Mesenchymal stem cell (in vitro differentiated cells and primary cell): ENCODE measurements around the gene FDX1.

Experiments used
- DNase-seq: peaks from one replicate; pipeline ENCODE4 v3.0.0-alpha.2; 2013
- H2AFZ ChIP-seq: one replicate; pipeline ENCODE4 v1.6.1; 2013; ENCODE audit warnings: low read depth, mild to moderate bottlenecking, control low read depth, inconsistent platforms, low read length, moderate library complexity
- H2AK5ac ChIP-seq: 2 replicates; pipeline ENCODE4 v1.6.1; 2013; ENCODE audit warnings: low read length, moderate library complexity, mild to moderate bottlenecking, inconsistent platforms; ENCODE audit not compliant: severe bottlenecking
- H2BK120ac ChIP-seq: one replicate; pipeline ENCODE4 v1.6.1; 2013; ENCODE audit warnings: low read depth, mild to moderate bottlenecking, inconsistent platforms, low read length, moderate library complexity
- H2BK12ac ChIP-seq, 2 experiments: one replicate each; pipeline ENCODE4 v1.6.1; 2013; ENCODE audit warnings: inconsistent platforms in 2 of 2, low read length in 2 of 2, mild to moderate bottlenecking in 2 of 2, moderate library complexity in 2 of 2, control low read depth in 1 of 2
- H2BK15ac ChIP-seq: one replicate; pipeline ENCODE4 v1.6.1; 2013; ENCODE audit warnings: mild to moderate bottlenecking, low read depth, inconsistent platforms; ENCODE audit not compliant: poor library complexity, severe bottlenecking
- H2BK5ac ChIP-seq: 2 replicates; pipeline ENCODE4 v1.6.1; 2013; ENCODE audit warnings: low read depth, mild to moderate bottlenecking, low read length, control low read depth, inconsistent platforms; ENCODE audit not compliant: poor library complexity, severe bottlenecking
- H3K14ac ChIP-seq, 2 experiments: one replicate each; pipeline ENCODE4 v1.6.1; 2013; ENCODE audit warnings: inconsistent platforms in 2 of 2, low read length in 2 of 2, control low read depth in 1 of 2, mild to moderate bottlenecking in 1 of 2, moderate library complexity in 1 of 2
- H3K18ac ChIP-seq, 2 experiments: one replicate each; pipeline ENCODE4 v1.6.1; 2013; ENCODE audit warnings: inconsistent platforms in 2 of 2, low read length in 2 of 2, control low read depth in 1 of 2, low read depth in 1 of 2, mild to moderate bottlenecking in 1 of 2
- H3K23ac ChIP-seq, 2 experiments: one replicate each; pipeline ENCODE4 v1.6.1; 2013; ENCODE audit warnings: inconsistent platforms in 2 of 2, low read length in 2 of 2, mild to moderate bottlenecking in 2 of 2, moderate library complexity in 2 of 2, control low read depth in 1 of 2
- H3K27ac ChIP-seq: 2 replicates; pipeline ENCODE4 v1.5.1; 2013; ENCODE audit warnings: mild to moderate bottlenecking, moderate library complexity, low read length, control low read depth, inconsistent platforms; ENCODE audit not compliant: poor library complexity, severe bottlenecking
- H3K27me3 ChIP-seq, 2 experiments: 2 replicates each; pipeline versions ENCODE4 v1.6.1 to v1.7.0; 2013; ENCODE audit warnings: low read length in 2 of 2, mild to moderate bottlenecking in 2 of 2, moderate library complexity in 2 of 2, control low read depth in 1 of 2, inconsistent platforms in 1 of 2; ENCODE audit not compliant: control insufficient read depth in 1 of 2, insufficient read depth in 1 of 2
- H3K36me3 ChIP-seq, 2 experiments: 2 replicates each; pipeline versions ENCODE4 v1.6.1 to v1.7.0; 2013; ENCODE audit warnings: low read length in 2 of 2, control low read depth in 1 of 2, inconsistent platforms in 1 of 2, low read depth in 1 of 2, mild to moderate bottlenecking in 1 of 2; ENCODE audit not compliant: insufficient read depth in 2 of 2, control insufficient read depth in 1 of 2
- H3K4ac ChIP-seq, 2 experiments: one replicate each; pipeline ENCODE4 v1.6.1; 2013; ENCODE audit warnings: inconsistent platforms in 2 of 2, low read length in 2 of 2, mild to moderate bottlenecking in 2 of 2, moderate library complexity in 2 of 2, control low read depth in 1 of 2, low read depth in 1 of 2
- H3K4me1 ChIP-seq: 2 replicates; pipeline ENCODE4 v1.6.1; 2013; ENCODE audit warnings: low read depth, low read length, control low read depth; ENCODE audit not compliant: control insufficient read depth, insufficient read depth
- H3K4me2 ChIP-seq: 2 replicates; pipeline ENCODE4 v1.6.1; 2013; ENCODE audit warnings: low read length, mild to moderate bottlenecking, inconsistent platforms; ENCODE audit not compliant: poor library complexity, severe bottlenecking
- H3K4me3 ChIP-seq, 2 experiments: 2 replicates each; pipeline versions ENCODE4 v1.5.1 to v1.7.0; 2013; ENCODE audit warnings: low read length in 2 of 2, mild to moderate bottlenecking in 2 of 2, control low read depth in 1 of 2, low read depth in 1 of 2; ENCODE audit not compliant: insufficient read depth in 1 of 2
- H3K79me1 ChIP-seq: replicated peaks from 2 replicates; pipeline ENCODE4 v1.6.1; 2013; ENCODE audit warnings: mild to moderate bottlenecking, control low read depth, low read length, inconsistent platforms; ENCODE audit not compliant: poor library complexity, severe bottlenecking
- H3K9ac ChIP-seq: 2 replicates; pipeline ENCODE4 v1.7.0; 2013; ENCODE audit warnings: mild to moderate bottlenecking, low read length, moderate library complexity
- H3K9me3 ChIP-seq: 2 replicates; pipeline ENCODE4 v1.7.0; 2013; ENCODE audit warnings: mild to moderate bottlenecking, low read length; ENCODE audit not compliant: control insufficient read depth
- H4K8ac ChIP-seq: one replicate; pipeline ENCODE4 v1.6.1; 2013; ENCODE audit warnings: inconsistent platforms, mild to moderate bottlenecking, low read length, moderate library complexity
- H4K91ac ChIP-seq: one replicate; pipeline ENCODE4 v1.6.1; 2013; ENCODE audit warnings: mild to moderate bottlenecking, low read length, inconsistent platforms
- WGBS: methylation state at CpG from one replicate; pipeline ENCODE4 v1.1.7; 2013; ENCODE audit warnings: mixed read lengths; 5-methylcytosine and 5-hydroxymethylcytosine counted together

FDX1 gene

GRCh38 chr11:110507328-110507727 lies 77.6 kb downstream of the FDX1 start:
- Histone ChIP-seq H2BK120ac (no peak overlapping the region), H4K91ac (no peak overlapping the region), H3K4me2 (no peak overlapping the region), H3K4ac (no peak overlapping the region), H2BK15ac (no peak overlapping the region), H2BK5ac (no peak overlapping the region), H2AFZ (no peak overlapping the region), H3K79me1 (no peaks in the 10 kb centered on the region), H3K27ac (no peak overlapping the region), H3K4me3 (no peak overlapping the region), H3K14ac (no peak overlapping the region), H3K9me3 (no peaks in the 10 kb centered on the region), H3K36me3 (no peaks in the 10 kb centered on the region), H2AK5ac (no peak overlapping the region), H3K23ac (no peak overlapping the region), H3K4me1 (no peaks in the 10 kb centered on the region), H3K27me3 (no peaks in the 10 kb centered on the region), H3K9ac (no peak overlapping the region), H4K8ac (no peak overlapping the region), H2BK12ac (no peak overlapping the region), H3K18ac (no peak overlapping the region)
- 88% methylated on average over 5 of the region's 5 CpGs for WGBS
- DNase-seq, result no peak

DNA sequence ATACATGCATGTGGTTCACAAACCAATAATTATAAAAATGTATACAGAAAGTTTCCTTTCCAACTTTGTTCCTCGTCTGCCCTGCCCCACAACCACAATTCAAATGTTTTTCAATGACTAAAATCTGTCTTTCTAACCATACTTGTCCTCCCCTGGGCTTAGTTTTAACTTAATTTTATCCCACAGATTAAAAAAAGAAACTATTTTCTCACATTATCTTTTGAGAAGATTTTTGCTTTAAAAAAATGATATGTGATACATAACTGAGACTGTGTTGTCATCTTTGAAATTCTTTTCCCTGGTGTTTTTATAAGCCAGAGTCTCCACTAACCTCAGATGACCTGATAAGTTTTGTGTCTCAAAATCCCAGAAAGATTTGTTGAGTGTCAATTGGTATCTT lies 79.0 kb downstream of the FDX1 start:
- no peak overlapping the region for H2AK5ac ChIP-seq
- no peak overlapping the region for H3K14ac ChIP-seq
- no peaks in the 10 kb centered on the region for H3K27me3 ChIP-seq
- H3K4me3 ChIP-seq, result no peak overlapping the region
- H2AFZ ChIP-seq, result no peak overlapping the region
- H3K4me1 ChIP-seq, result no peaks in the 10 kb centered on the region
- no peak overlapping the region for H3K18ac ChIP-seq
- H2BK15ac ChIP-seq, result no peak overlapping the region
- H3K4me2 ChIP-seq, result no peak overlapping the region
- H3K79me1 ChIP-seq, result no peaks in the 10 kb centered on the region
- H2BK120ac ChIP-seq, result no peak overlapping the region
- 46% methylated on average over 1 of the region's 1 CpG for WGBS
- no peak overlapping the region for H3K23ac ChIP-seq
- no peak overlapping the region for H4K91ac ChIP-seq
- no peak overlapping the region for H3K27ac ChIP-seq
- H3K4ac ChIP-seq, result no peak overlapping the region
- H2BK12ac ChIP-seq, result no peak overlapping the region
- no peaks in the 10 kb centered on the region for H3K36me3 ChIP-seq
- H3K9me3 ChIP-seq, result no peaks in the 10 kb centered on the region
- no peak overlapping the region for H3K9ac ChIP-seq
- no peak overlapping the region for H2BK5ac ChIP-seq
- no peak overlapping the region for H4K8ac ChIP-seq
- no peak for DNase-seq

DNA sequence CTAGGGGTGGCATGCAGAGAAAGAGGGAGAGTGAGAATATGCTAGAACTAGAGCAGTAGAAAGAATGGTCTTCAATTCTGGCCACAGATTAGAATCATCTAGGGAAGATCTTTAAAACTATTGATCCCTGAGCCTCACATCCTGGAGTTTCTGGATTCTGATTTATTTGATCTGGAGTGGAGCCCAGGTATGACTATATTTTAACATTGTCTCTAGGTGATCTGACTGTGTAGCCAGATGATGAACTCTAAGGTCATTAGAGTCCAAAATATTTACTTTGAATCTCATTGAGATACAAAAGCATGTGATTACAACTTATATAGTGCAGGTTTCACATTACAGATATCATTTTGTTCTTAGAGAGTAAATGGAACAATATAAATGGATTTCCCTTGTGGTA lies 79.7 kb downstream of the FDX1 start:
- Histone ChIP-seq H3K9me3 (no peaks in the 10 kb centered on the region), H3K79me1 (no peaks in the 10 kb centered on the region), H2AFZ (no peak overlapping the region), H3K4me2 (no peak overlapping the region), H3K4me3 (no peak overlapping the region), H3K4ac (no peak overlapping the region), H4K8ac (no peak overlapping the region), H2BK5ac (no peak overlapping the region), H3K27ac (no peak overlapping the region), H2BK120ac (no peak overlapping the region), H4K91ac (no peak overlapping the region), H3K27me3 (no peaks in the 10 kb centered on the region), H3K9ac (no peak overlapping the region), H3K23ac (no peak overlapping the region), H3K4me1 (no peaks in the 10 kb centered on the region), H3K14ac (no peak overlapping the region), H2BK12ac (no peak overlapping the region), H3K36me3 (no peaks in the 10 kb centered on the region), H3K18ac (no peak overlapping the region), H2AK5ac (no peak overlapping the region), H2BK15ac (no peak overlapping the region)
- DNase-seq, result no peak

GRCh38 chr11:110512026-110512425 lies 82.3 kb downstream of the FDX1 start:
- no peak overlapping the region for H3K14ac ChIP-seq
- H3K4ac ChIP-seq, result no peak overlapping the region
- H3K9ac ChIP-seq, result no peak overlapping the region
- no peak overlapping the region for H3K27ac ChIP-seq
- H3K4me3 ChIP-seq, result no peak overlapping the region
- H3K9me3 ChIP-seq, result no peaks in the 10 kb centered on the region
- H2BK5ac ChIP-seq, result no peak overlapping the region
- WGBS, result 84% methylated on average over 1 of the region's 1 CpG
- H2BK120ac ChIP-seq, result no peak overlapping the region
- H2AK5ac ChIP-seq, result no peak overlapping the region
- H3K18ac ChIP-seq, result no peak overlapping the region
- no peak overlapping the region for H2AFZ ChIP-seq
- H3K23ac ChIP-seq, result no peak overlapping the region
- no peaks in the 10 kb centered on the region for H3K36me3 ChIP-seq
- no peaks in the 10 kb centered on the region for H3K79me1 ChIP-seq
- H2BK15ac ChIP-seq, result no peak overlapping the region
- DNase-seq, result no peak
- no peak overlapping the region for H4K91ac ChIP-seq
- no peak overlapping the region for H2BK12ac ChIP-seq
- H3K27me3 ChIP-seq, result no peaks in the 10 kb centered on the region
- H3K4me2 ChIP-seq, result no peak overlapping the region
- no peak overlapping the region for H4K8ac ChIP-seq
- no peaks in the 10 kb centered on the region for H3K4me1 ChIP-seq
